Epithelial cell of proximal tubule (primary cell): ENCODE results near the gene SNX18. TPM values are rescaled to one million over a fixed set of nuclear protein-coding genes. Genes with fewer than 3 reads are reported as not detected.

ENCODE experiments used
- DNase-seq: peaks from one replicate; pipeline ENCODE4 v3.0.0-alpha.2; 2011; ENCODE audit warnings: low read depth
- H3K4me3 ChIP-seq: 2 replicates; pipeline ENCODE4 v1.5.1; 2011; ENCODE audit warnings: low read depth, mild to moderate bottlenecking, low read length
- total RNA-seq: library from RNA; depleted of rRNA; stranded (reverse); fragments of >200 nt; gene quantifications from 2 replicates; pipeline ENCODE4 v1.2.3, GENCODE V29; 2015
- TF ChIP-seq, protein P1 (sequence below): conservative IDR thresholded peaks from 2 replicates; pipeline ENCODE4 v1.5.1; 2012; ENCODE audit warnings: low read depth, mild to moderate bottlenecking, low read length

Gene SNX18
- total RNA-seq, 1 donor from 2014 or later = 14.9 TPM

DNA sequence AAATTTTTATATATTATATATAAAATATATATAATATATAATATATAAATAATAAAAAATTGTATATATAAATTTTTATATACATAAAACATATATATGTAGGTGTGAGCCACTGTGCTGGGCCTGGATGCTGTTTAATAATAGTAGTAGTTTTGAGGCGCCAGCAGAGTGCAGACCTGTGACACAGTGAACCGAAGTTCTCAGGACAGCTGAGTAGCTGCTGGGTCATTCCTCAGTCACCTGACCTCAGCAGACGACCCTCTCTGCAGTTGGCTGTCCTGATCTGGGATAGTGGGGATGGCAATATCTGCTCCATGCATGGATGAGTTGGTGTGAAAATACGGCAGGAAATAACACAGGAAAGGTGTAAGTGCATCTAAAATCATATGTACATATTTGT lies 3.3 kb upstream of the SNX18 start:
- no peak overlapping the region for H3K4me3 ChIP-seq
- DNase-seq = peak; percentile 32
- TF ChIP-seq, protein P1, sequence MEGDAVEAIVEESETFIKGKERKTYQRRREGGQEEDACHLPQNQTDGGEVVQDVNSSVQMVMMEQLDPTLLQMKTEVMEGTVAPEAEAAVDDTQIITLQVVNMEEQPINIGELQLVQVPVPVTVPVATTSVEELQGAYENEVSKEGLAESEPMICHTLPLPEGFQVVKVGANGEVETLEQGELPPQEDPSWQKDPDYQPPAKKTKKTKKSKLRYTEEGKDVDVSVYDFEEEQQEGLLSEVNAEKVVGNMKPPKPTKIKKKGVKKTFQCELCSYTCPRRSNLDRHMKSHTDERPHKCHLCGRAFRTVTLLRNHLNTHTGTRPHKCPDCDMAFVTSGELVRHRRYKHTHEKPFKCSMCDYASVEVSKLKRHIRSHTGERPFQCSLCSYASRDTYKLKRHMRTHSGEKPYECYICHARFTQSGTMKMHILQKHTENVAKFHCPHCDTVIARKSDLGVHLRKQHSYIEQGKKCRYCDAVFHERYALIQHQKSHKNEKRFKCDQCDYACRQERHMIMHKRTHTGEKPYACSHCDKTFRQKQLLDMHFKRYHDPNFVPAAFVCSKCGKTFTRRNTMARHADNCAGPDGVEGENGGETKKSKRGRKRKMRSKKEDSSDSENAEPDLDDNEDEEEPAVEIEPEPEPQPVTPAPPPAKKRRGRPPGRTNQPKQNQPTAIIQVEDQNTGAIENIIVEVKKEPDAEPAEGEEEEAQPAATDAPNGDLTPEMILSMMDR = peak; percentile 10

DNA sequence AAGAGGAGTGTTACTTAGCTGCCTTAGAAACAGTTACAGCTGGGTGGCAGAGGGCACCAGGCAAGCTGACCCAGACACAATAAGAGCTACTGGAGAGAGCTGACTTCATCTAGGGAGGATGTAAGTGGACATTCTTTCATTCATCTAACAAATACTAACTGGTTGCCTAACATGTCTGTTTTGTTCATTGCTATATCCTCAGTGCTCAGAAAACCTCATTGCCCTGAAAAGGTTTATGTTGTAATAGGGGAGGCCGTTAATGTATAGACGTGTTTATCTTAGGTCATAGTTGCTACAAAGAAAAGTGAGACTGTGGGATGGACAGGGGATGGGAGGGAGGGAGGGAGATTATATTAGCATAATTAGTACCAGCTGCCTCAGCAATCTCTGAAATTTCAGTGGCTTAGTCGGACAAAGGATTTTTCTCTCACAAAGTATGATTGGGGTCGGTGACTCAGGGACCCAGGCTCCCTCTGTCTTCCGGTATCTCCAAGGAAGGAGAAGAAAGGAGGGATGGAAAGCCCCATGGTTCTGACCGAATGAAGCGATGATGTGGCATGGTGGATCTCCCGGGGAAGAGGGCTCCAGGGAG lies 2.6 kb upstream of the SNX18 start:
- TF ChIP-seq, protein P1 = no peak
- H3K4me3 ChIP-seq = no peak overlapping the region
- peak; percentile 81 for DNase-seq

DNA sequence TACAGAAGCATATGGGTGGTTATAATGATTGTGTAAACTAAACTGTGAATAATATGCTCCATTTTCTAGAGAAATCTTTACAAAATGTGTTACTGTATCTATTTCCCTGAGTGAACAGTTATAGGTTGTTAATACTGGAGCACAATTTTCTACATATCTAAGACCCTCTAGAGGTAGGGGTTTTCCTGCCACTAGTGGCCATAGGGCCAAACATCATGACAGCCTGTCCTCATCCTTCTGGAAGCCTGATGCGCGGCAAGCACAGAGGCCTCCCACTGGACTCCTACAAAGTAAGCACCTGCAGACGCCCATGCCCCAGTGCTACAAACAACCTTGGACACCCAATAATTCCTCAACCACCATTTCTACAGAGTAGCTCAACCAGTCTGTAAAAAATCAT lies 1.9 kb upstream of the SNX18 start:
- DNase-seq = no peak
- TF ChIP-seq, protein P1 = no peak
- H3K4me3 ChIP-seq = no peak overlapping the region

DNA sequence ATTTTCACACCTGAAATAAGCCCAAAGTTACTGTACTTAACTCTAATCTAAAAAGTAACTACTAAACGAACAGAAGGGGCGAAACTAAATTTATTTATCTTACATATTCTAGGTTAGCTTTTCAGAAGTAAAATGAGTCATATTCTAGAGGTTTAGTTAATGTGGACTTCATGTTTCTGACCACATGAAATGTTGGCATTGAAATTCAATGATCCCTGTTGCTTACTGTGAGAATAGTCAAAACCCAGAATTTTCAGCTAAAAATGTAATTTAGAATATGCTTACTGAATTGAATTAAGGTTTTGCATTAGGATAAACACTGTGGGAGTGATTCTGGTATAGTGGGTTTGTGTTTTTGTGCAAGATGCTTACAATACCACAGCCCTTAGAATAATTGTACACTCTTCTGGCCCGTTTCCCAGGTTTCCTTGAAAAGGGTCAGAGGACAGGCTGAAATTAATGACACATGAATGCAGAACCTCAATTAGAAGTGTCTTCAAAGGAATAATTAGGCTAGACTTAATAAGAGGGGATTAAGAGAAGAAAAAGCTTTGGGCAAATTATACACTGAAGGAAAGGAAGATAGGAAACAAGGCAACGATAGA lies 1.4 kb upstream of the SNX18 start:
- DNase-seq = peak; percentile 25
- TF ChIP-seq, protein P1 = no peak
- no peak overlapping the region for H3K4me3 ChIP-seq

DNA sequence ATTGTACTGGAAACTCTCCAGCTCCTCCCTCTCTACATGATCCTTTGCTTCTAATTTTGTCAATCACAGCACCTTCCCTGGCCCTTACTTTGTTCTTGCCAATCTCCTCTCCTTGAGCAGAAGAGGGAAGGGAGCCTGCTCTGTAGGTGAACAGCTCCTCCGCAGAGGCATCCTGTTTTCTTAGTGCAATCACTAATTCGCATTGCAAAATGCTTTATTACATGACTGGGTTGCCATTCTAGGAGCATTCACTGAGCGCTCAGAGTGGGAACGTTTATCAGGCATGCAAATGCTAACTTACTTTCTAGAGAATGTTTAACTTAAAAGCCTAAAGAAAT lies 416 bp upstream of the SNX18 start:
- DNase-seq = no peak
- H3K4me3 ChIP-seq = peak overlapping the region; percentile 50
- TF ChIP-seq, protein P1 = no peak

DNA sequence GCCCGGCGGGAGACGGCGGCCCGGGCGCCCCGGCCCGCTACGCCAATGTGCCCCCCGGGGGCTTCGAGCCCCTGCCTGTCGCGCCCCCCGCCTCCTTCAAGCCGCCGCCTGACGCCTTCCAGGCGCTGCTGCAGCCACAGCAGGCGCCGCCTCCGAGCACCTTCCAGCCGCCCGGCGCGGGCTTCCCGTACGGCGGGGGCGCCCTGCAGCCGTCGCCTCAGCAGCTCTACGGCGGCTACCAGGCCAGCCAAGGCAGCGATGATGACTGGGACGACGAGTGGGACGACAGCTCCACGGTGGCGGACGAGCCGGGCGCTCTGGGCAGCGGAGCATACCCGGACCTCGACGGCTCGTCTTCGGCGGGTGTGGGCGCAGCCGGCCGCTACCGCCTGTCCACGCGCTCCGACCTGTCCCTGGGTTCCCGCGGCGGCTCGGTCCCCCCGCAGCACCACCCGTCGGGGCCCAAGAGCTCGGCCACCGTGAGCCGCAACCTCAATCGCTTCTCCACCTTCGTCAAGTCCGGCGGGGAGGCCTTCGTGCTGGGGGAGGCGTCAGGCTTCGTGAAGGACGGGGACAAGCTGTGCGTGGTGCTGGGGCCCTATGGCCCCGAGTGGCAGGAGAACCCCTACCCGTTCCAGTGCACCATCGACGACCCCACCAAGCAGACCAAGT lies 723 bp downstream of the SNX18 start:
- TF ChIP-seq, protein P1 = peak; percentile 9
- no peak for DNase-seq
- H3K4me3 ChIP-seq = peak overlapping the region; percentile 81
